ENCODE measurements around the gene ETHE1.
"Not testable (repeated sequence)": the region's sequence is repeated elsewhere in the genome, so short reads cannot be mapped to it uniquely, and the experiment has no call there.

The ETHE1 gene

GRCh38 chr19:43551399-43552197, 24.6 kb upstream of the ETHE1 start:
- DNase-seq (ENCODE audit: low read depth) = no peak

GRCh38 chr19:43548706-43549105, 21.7 kb upstream of the ETHE1 start:
- DNase-seq (ENCODE audit: low read depth) = no peak

- DNase-seq (ENCODE audit: low read depth) = not testable (repeated sequence)
These were observed 20.9 kb upstream of the ETHE1 start for GRCh38 chr19:43547926-43548325.

- DNase-seq (ENCODE audit: low read depth) = no peak
These were observed 19.6 kb upstream of the ETHE1 start for GRCh38 chr19:43546581-43546980.

- no peak for DNase-seq (ENCODE audit: low read depth)
These were observed 19.0 kb upstream of the ETHE1 start for GRCh38 chr19:43545981-43546380.

GRCh38 chr19:43545276-43545675, 18.3 kb upstream of the ETHE1 start:
- no peak for DNase-seq (ENCODE audit: low read depth)

GRCh38 chr19:43544077-43544476, 17.1 kb upstream of the ETHE1 start:
- no peak for DNase-seq (ENCODE audit: low read depth)

GRCh38 chr19:43541920-43542650, 15.1 kb upstream of the ETHE1 start:
- no peak for DNase-seq (ENCODE audit: low read depth)

GRCh38 chr19:43540381-43540780, 13.4 kb upstream of the ETHE1 start:
- DNase-seq (ENCODE audit: low read depth) = no peak

GRCh38 chr19:43538922-43539321, 11.9 kb upstream of the ETHE1 start:
- DNase-seq (ENCODE audit: low read depth) = no peak

- DNase-seq (ENCODE audit: low read depth) = no peak
These were observed 8.1 kb upstream of the ETHE1 start for GRCh38 chr19:43534816-43535761.

GRCh38 chr19:43534305-43534815, 7.4 kb upstream of the ETHE1 start:
- no peak for DNase-seq (ENCODE audit: low read depth)

GRCh38 chr19:43533546-43534304, 6.7 kb upstream of the ETHE1 start:
- DNase-seq (ENCODE audit: low read depth) = peak; percentile 94

- DNase-seq (ENCODE audit: low read depth) = peak; percentile 87
These were observed 6.1 kb upstream of the ETHE1 start, which contains the start of gene ZNF575 for GRCh38 chr19:43532962-43533545. Gene ZNF575 (plus strand): TSS chr19:43533188. CDS start chr19:43534423, 1,235 bp downstream.

- no peak for DNase-seq (ENCODE audit: low read depth)
These were observed 5.6 kb upstream of the ETHE1 start for GRCh38 chr19:43532571-43532961.

- DNase-seq (ENCODE audit: low read depth) = no peak
These were observed 1.0 kb upstream of the ETHE1 start for GRCh38 chr19:43527860-43528622.

- DNase-seq (ENCODE audit: low read depth) = no peak
These were observed 897 bp downstream of the ETHE1 start for GRCh38 chr19:43525836-43526771.

GRCh38 chr19:43524922-43525835, 1.8 kb downstream of the ETHE1 start:
- no peak for DNase-seq (ENCODE audit: low read depth)
